Lung microvascular endothelial cell (primary cell): Measurements from ENCODE around the gene ETHE1. TPM values are rescaled to one million over a fixed set of nuclear protein-coding genes. Genes with fewer than 3 reads are reported as not detected.
"Not testable (repeated sequence)": the region's sequence is repeated elsewhere in the genome, so short reads cannot be mapped to it uniquely, and the experiment has no call there.

Source experiments
- DNase-seq, 2 donors: peaks; one replicate each; pipeline versions ENCODE4 v3.0.0 to v3.0.0-alpha.2; 2010; ENCODE audit warnings: low read depth in 2 of 2
- total RNA-seq: library from RNA; depleted of rRNA; stranded (reverse); fragments of >200 nt; gene quantifications from 2 replicates; pipeline ENCODE4 v1.2.1, GENCODE V29; 2014

The ETHE1 gene
- total RNA-seq, 1 donor from 2014 or later: 137 TPM

- peak; percentile 38 to 45 for DNase-seq
Measured at GRCh38 chr19:43524922-43525835, 1.8 kb downstream of the ETHE1 start.

DNA sequence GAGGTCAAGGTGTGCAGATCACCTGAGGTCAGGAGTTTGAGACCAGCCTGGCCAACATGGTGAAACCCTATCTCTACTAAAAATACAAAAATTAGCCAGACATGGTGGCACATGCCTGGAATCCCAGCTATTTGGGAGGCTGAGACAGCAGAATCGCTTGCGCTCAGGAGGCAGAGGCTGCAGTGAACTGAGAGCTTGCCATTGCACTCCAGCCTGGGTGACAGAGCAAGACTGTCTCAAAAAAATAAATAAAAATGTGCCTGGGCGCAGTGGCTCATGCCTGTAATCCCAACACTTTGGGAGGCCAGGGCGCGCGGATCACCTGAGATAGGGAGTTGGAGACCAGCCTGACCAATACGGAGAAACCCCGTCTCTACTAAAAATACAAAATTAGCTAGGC lies 3.3 kb downstream of the ETHE1 start:
- not testable (repeated sequence) for DNase-seq

GRCh38 chr19:43522929-43523328 lies 4.1 kb downstream of the ETHE1 start:
- no peak for DNase-seq

- DNase-seq: peak; percentile 86 to 92
Measured at GRCh38 chr19:43519436-43520088, 7.4 kb downstream of the ETHE1 start.

GRCh38 chr19:43518051-43518450 lies 8.9 kb downstream of the ETHE1 start:
- no peak for DNase-seq

- not testable (repeated sequence) for DNase-seq
Measured at GRCh38 chr19:43512399-43512798, 14.6 kb downstream of the ETHE1 start.

GRCh38 chr19:43511324-43511723 lies 15.7 kb downstream of the ETHE1 start:
- no peak for DNase-seq

GRCh38 chr19:43510713-43511112 lies 16.3 kb downstream of the ETHE1 start:
- no peak for DNase-seq

DNA sequence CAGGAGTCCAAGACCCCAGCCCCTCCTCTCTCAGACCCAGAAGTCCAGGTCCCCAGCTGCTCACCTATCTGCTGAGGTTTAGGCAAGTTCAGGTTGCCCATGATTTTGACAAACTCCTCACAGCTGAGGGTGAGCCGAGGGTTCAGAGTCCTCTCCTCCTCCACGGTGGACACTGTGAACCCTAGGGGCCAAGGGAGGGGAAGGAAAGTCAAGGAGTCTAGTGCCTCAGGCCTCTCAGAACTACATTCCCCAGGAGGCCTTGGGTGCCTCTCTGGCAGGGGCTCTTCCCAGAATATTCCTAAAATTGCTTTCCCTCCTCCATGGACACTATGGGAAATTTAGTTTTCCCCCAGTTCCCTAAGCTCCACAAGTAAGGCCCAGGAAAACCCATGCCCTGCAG lies 19.1 kb downstream of the ETHE1 start:
- no peak for DNase-seq

GRCh38 chr19:43506629-43507028 lies 20.4 kb downstream of the ETHE1 start:
- DNase-seq: no peak

DNA sequence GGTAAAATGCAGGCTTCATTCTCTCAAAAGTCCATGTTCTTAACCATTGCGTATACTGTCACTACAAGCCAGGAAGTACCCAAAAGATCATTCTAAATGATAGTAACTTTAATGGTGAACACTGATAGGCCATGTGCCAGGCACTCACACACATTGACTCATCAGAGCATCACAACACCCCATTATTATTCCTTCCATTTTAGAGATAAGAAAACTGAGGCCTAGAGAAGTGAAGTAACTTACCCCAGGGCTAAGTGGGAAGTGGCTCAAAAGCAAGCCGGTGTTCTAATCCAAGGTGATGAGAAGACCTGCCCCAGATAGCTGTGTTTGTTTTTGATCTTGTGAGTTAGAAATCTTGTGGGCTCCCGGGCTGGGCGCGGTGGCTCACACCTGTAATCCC lies 21.1 kb downstream of the ETHE1 start:
- DNase-seq: no peak

GRCh38 chr19:43505186-43505456 lies 21.9 kb downstream of the ETHE1 start:
- DNase-seq: no peak

DNA sequence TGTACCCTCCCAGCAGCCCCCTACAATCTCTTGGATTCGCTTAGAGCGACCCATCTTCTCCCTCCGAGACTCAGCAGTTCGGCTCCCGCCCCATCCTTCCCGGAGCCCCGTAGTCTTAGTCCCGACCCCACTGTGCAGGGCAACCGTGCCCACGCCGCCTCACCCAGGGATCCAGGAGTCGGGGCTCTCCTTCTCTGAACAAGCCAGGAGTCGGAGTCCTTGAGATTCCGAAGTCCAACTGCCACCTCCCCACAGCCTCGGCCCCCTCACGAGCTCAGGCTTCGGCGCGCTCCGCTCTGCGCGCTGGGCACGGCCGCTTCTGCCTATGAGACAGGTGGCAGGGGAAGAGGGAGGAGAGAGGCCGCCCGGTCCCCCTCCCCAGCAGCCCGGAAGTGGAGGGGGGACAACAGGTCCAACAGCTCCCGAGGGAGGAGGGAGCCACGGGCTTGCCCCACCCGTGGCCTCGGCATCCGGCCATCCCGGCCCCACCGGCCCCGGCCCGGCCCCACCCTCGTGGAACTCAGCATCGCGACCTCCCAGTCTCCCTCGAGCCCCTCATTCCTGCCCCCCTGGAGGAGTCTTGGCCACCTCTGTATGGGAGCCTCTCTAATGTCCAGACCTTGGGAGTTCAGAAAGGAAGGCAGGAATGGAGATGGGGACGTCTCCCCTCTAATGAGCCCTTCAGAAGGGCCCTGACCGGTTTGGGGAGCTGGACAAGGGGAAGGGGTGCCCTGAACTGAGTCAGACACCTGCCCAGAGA lies 22.4 kb downstream of the ETHE1 start, which contains the start of gene PHLDB3:
Gene PHLDB3 (minus strand): TSS at position 321 of the 760 bp plus-strand sequence. CDS start 628 bp downstream, outside the sequence.
- DNase-seq: peak in 1 of 2 donors; percentile 63

GRCh38 chr19:43503501-43504425 lies 23.2 kb downstream of the ETHE1 start:
- DNase-seq: peak; percentile 91 to 96

DNA sequence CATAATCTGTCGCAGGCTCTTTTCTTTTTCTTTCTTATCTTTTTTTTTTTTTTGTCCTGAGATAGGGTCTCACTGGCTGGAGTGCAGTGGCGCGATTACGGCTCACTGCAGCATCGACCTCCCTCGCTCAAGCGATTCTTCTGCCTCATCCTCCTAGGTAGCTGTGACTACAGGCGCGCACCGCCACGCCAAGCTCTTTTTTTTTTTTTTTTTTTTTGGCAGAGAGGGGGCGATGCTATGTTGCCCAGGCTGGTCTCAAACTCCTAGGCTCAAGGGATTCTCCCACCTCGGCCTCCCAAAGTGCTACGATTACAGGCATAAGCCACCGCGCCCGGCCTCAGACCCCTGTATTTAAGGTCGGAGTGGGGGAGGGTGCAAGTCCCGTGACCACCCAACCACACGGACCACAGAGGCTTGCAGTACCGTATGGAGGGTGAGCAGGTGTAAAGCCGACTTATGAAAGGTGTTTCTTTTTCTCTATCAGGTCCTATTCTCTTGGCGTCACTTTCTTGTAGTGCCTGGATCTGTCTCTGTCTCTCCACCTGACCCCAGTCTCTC lies 24.5 kb downstream of the ETHE1 start:
- DNase-seq: no peak

- no peak for DNase-seq
Measured at GRCh38 chr19:43501661-43502418, 25.2 kb downstream of the ETHE1 start.

DNA sequence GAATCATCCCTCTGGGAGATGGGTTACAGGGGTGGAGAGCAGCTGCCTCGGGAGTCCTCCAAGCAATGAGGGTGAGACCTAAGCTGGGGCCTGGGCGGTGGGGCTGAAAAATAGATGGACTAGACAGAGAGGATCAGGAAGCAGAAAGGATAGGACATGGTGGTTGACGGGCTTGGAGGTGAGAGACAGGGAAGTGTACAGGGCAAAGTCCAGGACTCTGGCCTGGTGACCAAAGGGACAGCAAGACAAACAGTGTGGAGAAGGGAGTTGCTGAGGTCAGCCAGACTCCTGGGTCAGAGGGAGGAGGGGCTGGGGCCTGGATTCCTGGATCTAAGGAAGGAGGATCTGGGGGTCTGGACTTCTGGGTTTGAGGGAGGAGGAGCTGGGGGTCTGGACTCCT lies 28.0 kb downstream of the ETHE1 start:
- no peak for DNase-seq

DNA sequence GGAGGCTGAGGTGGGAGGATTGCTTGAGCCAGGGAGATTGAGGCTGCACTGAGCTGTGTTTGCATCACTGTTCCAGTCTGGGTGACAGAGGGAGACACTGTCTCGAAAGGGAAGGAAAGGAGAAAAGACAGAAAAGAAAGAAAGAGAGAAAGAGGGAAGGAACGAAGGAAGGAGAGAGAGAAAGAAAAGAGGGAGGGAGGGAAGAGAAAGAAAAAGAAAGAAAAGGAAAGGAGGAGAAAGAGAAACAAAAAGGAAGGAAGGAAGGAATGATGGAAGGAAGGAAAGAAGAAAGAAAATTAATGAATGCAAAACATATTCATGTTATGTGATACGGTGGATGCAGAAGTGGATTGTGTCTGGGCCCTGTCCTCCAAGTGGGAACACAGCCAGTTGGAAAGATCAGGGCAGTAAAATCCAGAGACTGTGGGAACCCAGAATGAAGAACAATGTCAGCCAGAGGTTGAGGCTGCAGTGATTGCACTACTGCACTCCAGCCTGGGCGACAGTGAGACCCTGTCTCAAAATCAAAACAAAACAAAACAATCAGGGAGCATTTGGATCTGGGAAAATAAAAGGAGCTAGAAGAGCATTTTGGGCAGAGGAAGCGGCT lies 28.7 kb downstream of the ETHE1 start:
- DNase-seq: peak in 1 of 2 donors; percentile 76

DNA sequence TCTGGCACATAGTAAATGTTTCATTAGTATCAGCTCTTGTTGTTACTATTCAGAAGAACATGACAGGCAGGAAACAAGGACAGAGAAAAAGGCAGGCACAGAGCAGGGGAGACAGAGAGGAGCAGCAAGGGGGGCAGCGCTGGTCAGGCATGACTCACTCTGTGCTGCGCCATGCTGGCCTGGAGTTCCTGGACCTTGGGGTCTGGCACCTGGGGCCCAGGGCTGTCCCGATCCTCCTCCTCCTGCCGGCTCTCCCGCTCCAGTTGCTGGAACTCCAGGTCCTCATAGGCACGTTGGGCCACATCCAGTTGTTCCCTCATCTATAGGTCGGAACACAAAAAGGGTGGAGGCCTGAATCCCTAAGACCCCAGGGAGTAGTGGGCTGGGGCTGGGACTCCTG lies 30.0 kb downstream of the ETHE1 start:
- no peak for DNase-seq

- DNase-seq: no peak
Measured at GRCh38 chr19:43495082-43495481, 31.9 kb downstream of the ETHE1 start.
